ENCODE data around the gene IHH.

Gene IHH

GRCh38 chr2:219025637-219026585, 34.8 kb downstream of the IHH start:
- TF ChIP-seq POLR2A (IDR thresholded peaks at IDR 0.05; ENCODE audit: low read length) (no peak), GATA1 (IDR thresholded peaks at IDR 0.05; ENCODE audit: low read depth, low read length) (no peak)
- no peak for DNase-seq

- DNase-seq: no peak
- no peak for TF ChIP-seq GATA1 (IDR thresholded peaks at IDR 0.05; ENCODE audit: low read depth, low read length)
- no peak for TF ChIP-seq POLR2A (IDR thresholded peaks at IDR 0.05; ENCODE audit: low read length)
Observed at GRCh38 chr2:219024059-219024458, 36.7 kb downstream of the IHH start.

- TF ChIP-seq GATA1 (IDR thresholded peaks at IDR 0.05; ENCODE audit: low read depth, low read length): no peak
- no peak for TF ChIP-seq POLR2A (IDR thresholded peaks at IDR 0.05; ENCODE audit: low read length)
- DNase-seq: no peak
Observed at GRCh38 chr2:219023045-219023605, 37.6 kb downstream of the IHH start.

GRCh38 chr2:219022616-219023015, 38.1 kb downstream of the IHH start:
- no peak for DNase-seq
- no peak for TF ChIP-seq POLR2A (IDR thresholded peaks at IDR 0.05; ENCODE audit: low read length)
- no peak for TF ChIP-seq GATA1 (IDR thresholded peaks at IDR 0.05; ENCODE audit: low read depth, low read length)

GRCh38 chr2:219022041-219022440, 38.7 kb downstream of the IHH start:
- TF ChIP-seq POLR2A (IDR thresholded peaks at IDR 0.05; ENCODE audit: low read length) (no peak), GATA1 (IDR thresholded peaks at IDR 0.05; ENCODE audit: low read depth, low read length) (no peak)
- no peak for DNase-seq

GRCh38 chr2:219021591-219021990, 39.1 kb downstream of the IHH start:
- TF ChIP-seq POLR2A (IDR thresholded peaks at IDR 0.05; ENCODE audit: low read length) (no peak), GATA1 (IDR thresholded peaks at IDR 0.05; ENCODE audit: low read depth, low read length) (no peak)

GRCh38 chr2:219020604-219021365, 39.9 kb downstream of the IHH start:
- TF ChIP-seq GATA1 (IDR thresholded peaks at IDR 0.05; ENCODE audit: low read depth, low read length) (no peak), POLR2A (IDR thresholded peaks at IDR 0.05; ENCODE audit: low read length) (no peak)
- no peak for DNase-seq

More at GRCh38 chr2:219021591-219021990, 39.1 kb downstream of the IHH start:
- no peak for DNase-seq

GRCh38 chr2:219019436-219019835, 41.3 kb downstream of the IHH start:
- TF ChIP-seq GATA1 (IDR thresholded peaks at IDR 0.05; ENCODE audit: low read depth, low read length): no peak
- TF ChIP-seq POLR2A (IDR thresholded peaks at IDR 0.05; ENCODE audit: low read length): no peak
- DNase-seq: no peak

GRCh38 chr2:219018726-219019125, 42.0 kb downstream of the IHH start:
- no peak for DNase-seq
- TF ChIP-seq GATA1 (IDR thresholded peaks at IDR 0.05; ENCODE audit: low read depth, low read length) (no peak), POLR2A (IDR thresholded peaks at IDR 0.05; ENCODE audit: low read length) (no peak)

GRCh38 chr2:219018286-219018685, 42.4 kb downstream of the IHH start:
- TF ChIP-seq GATA1 (IDR thresholded peaks at IDR 0.05; ENCODE audit: low read depth, low read length) (no peak), POLR2A (IDR thresholded peaks at IDR 0.05; ENCODE audit: low read length) (no peak)
- DNase-seq: no peak

GRCh38 chr2:219017201-219017931, 43.4 kb downstream of the IHH start:
- TF ChIP-seq POLR2A (IDR thresholded peaks at IDR 0.05; ENCODE audit: low read length) (no peak), GATA1 (IDR thresholded peaks at IDR 0.05; ENCODE audit: low read depth, low read length) (no peak)
- DNase-seq: no peak

- DNase-seq: no peak
- TF ChIP-seq GATA1 (IDR thresholded peaks at IDR 0.05; ENCODE audit: low read depth, low read length): no peak
- no peak for TF ChIP-seq POLR2A (IDR thresholded peaks at IDR 0.05; ENCODE audit: low read length)
Observed at GRCh38 chr2:219016721-219017120, 44.0 kb downstream of the IHH start.

- TF ChIP-seq POLR2A (IDR thresholded peaks at IDR 0.05; ENCODE audit: low read length) (no peak), GATA1 (IDR thresholded peaks at IDR 0.05; ENCODE audit: low read depth, low read length) (no peak)
- DNase-seq: no peak
Observed at GRCh38 chr2:219010873-219011272, 49.8 kb downstream of the IHH start.
